GM12892 (cell line): ENCODE data around the gene PSAP.

Experiments
- DNase-seq: peaks from one replicate; pipeline ENCODE4 v3.0.0; 2011; ENCODE audit not compliant: insufficient read length
- FAIRE-seq: peaks from 2 replicates; lab custom pipeline; 2011; peaks lifted over from hg19 to GRCh38; lab: Jason Lieb, UNC
- POLR2A ChIP-seq: IDR thresholded peaks from 2 replicates; pipeline ENCODE4 v1.6.1; 2011; ENCODE audit warnings: low read depth, low read length, control low read depth
- POLR2AphosphoS5 ChIP-seq: IDR thresholded peaks from 2 replicates; pipeline ENCODE4 v1.6.1; 2011; ENCODE audit warnings: low read depth, low read length, control low read depth
- TAF1 ChIP-seq: IDR thresholded peaks from 2 replicates; pipeline ENCODE4 v1.6.1; 2011; ENCODE audit warnings: low read depth, mild to moderate bottlenecking, control low read depth, low read length, borderline replicate concordance

The PSAP gene

DNA sequence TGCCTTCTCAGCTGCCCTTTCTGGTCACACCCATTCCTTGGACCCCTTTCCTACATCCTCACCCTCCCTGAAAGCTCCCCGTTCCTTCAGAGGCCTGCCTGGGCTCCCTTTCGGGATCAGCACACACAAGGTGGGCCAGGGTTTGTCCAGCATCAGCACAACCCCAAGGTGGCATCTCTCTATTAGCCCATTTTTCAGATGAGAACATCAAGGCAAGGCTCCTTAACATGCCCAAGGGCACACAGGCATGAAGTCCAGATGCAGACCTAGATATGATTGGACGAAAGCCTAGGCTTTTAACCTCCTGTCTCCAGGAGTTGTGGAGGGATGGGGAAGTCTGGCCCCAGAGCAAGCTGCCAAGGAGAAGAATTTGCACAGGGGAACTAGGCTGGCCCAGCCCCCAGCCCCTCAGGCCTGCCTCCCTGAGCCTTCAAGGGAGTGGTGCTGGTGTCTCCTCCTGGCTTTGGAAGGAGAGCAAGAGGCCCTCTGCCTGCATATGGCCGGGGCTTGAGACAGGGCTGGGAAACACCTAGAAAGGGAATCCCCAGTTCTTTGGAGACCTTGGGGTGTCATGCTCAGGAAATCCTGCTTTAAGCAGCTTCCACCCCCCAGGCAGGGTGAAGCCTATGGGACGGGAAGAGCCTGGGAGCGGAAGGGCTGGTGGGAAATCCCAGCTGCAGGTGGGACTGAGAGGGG lies 68.7 kb downstream of the PSAP start:
- DNase-seq (no peak), FAIRE-seq (no peak)
- TF ChIP-seq POLR2A (no peak), TAF1 (no peak), POLR2AphosphoS5 (no peak)

GRCh38 chr10:71780719-71781118 lies 70.3 kb downstream of the PSAP start:
- FAIRE-seq (no peak), DNase-seq (no peak)
- no peak for TF ChIP-seq POLR2AphosphoS5
- no peak for TF ChIP-seq TAF1
- no peak for TF ChIP-seq POLR2A

- DNase-seq: no peak
- TF ChIP-seq POLR2AphosphoS5: no peak
- TF ChIP-seq TAF1: no peak
- no peak for TF ChIP-seq POLR2A
- no peak for FAIRE-seq
Observed at GRCh38 chr10:71780156-71780555, 70.9 kb downstream of the PSAP start.

DNA sequence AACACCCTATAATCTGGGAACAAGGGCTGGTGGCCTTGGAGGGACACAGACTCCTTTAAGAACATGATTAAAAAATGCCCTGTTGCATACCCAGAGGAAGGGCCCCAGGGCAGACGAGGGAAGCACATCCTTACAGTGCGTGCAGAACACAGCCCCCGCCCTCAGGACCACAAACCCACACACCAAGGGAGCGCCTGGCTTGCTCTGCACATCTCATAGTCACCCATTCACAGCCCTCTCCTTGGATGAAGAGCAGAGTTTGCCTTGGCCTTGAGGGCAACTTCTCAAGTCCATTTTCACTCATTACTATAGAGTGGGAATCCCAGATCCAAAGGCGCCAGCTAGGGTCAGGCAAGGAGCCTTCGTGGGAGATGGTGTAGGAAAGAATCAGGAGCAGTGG lies 71.4 kb downstream of the PSAP start:
- FAIRE-seq (no peak), DNase-seq (no peak)
- TF ChIP-seq POLR2A: no peak
- TF ChIP-seq TAF1: no peak

DNA sequence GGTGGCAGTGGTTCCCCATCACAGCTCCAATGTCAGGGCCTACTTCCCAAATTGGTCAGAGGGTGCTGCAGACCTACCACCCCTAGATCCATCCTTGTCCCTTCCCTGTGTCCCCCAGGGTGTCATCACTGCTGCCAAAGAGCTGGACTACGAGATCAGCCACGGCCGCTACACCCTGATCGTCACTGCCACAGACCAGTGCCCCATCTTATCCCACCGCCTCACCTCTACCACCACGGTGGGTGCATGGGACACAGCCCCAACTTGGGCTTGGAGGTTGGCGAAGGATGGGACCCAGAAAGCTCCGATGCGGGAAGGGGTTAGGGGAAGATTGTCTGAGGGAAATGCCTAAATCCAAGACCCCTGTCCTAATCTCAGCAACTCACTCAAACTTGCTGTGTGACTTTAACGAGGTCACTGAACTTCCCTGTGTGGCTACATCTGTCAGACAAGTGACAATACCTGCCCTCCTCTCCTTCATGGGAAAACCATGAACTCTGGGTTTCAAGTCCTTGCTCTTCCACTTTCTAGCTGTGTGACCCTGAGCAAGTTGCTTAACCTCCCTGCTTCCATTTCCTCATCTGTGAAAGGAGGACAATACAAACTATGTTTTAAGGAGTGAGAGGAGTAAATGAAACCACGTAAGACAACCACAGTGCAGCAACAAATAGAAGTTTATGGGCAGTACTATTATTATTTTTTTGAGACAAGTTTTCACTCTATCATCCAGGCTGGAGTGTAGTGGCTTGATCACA lies 72.8 kb downstream of the PSAP start:
- DNase-seq: no peak
- TF ChIP-seq POLR2AphosphoS5 (no peak), TAF1 (no peak), POLR2A (no peak)
- FAIRE-seq: no peak

GRCh38 chr10:71777213-71777985 lies 73.7 kb downstream of the PSAP start:
- DNase-seq: no peak
- no peak for FAIRE-seq
- TF ChIP-seq POLR2A: no peak

DNA sequence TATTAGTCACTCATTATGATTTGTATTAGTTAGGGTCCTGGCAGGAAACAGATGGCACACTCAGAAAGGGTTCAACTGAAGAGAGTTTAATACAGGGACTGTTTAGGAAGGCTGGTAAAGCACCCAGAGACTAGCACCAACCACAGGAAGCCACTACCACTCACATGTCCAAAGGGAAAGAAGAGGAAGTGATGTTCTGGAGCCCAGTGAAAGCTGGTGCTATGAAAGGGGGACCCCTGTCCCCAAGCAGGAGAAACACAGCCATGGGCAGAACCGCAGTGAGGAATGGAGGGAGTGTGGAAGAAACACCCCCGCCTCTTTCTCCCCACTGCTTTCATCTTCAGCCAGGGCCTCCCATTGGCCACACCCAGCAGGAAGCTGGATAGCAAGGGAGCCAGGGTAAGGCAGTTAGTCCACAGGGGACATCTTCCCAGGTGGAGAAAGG lies 74.5 kb downstream of the PSAP start:
- FAIRE-seq (no peak), DNase-seq (no peak)
- TF ChIP-seq POLR2AphosphoS5 (no peak), TAF1 (no peak), POLR2A (no peak)

DNA sequence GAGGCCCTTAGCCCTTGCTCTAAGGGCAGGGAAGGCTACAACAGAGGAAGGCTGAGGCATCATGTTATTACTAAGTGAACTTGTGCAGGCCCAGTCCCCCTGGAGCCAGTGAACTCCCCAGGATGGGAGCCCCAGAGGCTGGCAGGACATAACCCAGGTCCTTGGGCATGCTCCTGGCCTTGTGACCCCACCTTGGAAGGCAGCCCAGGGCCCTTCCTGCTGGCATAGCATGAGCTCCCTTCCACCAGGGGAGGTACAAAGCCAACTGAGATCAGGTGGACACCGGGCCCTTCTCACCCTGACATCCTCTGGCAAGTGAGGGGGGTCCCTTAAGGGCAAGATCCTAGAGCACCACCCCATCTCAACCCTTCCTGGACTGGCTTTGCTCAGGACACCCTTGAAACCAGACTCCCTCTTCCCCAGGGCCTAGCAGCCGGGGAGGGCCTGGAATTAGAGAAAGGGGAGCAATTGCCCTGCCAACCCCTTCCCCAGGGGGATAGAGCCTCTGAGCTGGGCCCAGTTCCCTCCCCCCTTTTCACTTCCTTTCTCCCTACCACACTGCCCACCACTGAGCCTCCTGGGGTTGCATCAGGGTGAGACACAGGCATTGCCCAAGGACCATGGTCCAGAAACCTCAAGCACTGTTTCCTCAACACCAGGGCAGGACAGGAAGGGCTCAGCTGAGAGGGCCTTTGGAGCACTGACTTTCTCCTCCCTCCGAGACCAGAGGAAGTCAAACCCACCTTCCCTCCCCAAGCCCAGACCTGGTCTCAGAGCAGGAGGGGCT lies 75.9 kb downstream of the PSAP start:
- DNase-seq: no peak
- TF ChIP-seq POLR2AphosphoS5 (no peak), POLR2A (no peak), TAF1 (0 out of 2 replicates have a peak, but pooled peaks have one; percentile 9)
- no peak for FAIRE-seq

DNA sequence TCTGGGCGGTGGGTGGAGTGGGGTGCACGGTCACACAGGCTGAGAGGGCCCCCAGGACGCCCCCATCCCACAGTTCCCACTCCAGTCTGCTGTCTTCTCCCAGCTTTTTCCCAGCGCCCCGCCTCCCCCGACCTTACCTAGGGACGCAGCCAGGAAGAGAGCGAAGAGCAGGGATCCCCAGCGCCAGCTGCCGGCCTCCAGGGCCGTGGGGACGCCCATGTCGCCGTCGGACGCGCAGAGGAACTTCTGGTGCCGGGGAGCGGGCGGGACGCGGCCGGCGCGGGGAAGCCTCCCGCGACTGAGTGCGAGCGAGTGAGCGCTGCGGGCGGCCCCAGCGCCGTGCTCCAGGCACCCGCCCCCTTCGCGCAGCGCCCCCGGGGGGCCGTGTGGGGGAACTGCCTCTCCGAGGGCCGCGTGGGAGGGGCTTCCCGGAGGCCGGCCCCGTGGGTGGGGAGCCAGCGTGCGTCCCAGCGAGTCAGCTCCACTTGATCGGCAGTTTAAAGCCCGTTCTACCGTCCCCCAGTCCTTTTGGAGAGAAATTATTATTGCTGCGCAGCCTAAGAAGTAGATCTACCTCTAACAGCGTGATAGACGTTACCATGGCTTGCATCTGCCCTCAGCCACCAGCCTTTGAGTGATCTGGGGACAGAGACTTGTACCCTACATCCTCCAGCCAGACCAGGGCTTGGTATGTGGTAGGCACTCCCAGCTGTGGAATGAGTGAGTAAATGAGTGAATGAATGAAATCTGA lies 77.7 kb downstream of the PSAP start, which contains the start of gene VSIR:
TSS of gene VSIR (minus strand) at position 300 of the 751 bp plus-strand sequence. CDS start at position 219, 81 bp downstream.
- FAIRE-seq (peak; percentile 89), DNase-seq (peak; percentile 89)
- TF ChIP-seq POLR2A (peak; percentile 82), POLR2AphosphoS5 (0 out of 2 replicates have a peak, but pooled peaks have one; percentile 27), TAF1 (0 out of 2 replicates have a peak, but pooled peaks have one; percentile 29)

DNA sequence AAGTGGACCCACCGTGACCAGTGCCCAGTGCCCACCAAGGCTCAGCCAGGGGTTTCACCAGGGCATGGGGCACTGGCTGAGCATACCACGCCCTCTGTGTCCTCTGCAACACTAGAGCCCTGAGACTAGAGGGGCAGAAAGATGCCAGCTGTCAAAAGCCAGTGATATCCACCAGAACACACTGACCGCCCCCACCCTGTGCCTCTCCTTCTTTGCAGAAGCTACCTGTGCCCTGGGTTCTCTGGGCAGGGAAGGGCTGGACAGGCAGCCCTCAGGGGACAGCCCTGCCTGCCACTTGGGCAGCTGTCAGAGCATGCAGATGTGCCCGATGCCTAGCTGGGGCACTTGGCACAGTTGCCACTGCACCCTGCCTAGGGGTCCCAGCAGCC lies 78.2 kb downstream of the PSAP start:
- FAIRE-seq: no peak
- TF ChIP-seq TAF1: no peak
- no peak for TF ChIP-seq POLR2AphosphoS5
- no peak for TF ChIP-seq POLR2A
- DNase-seq: no peak
